KOPT-K1 (cell line): ENCODE data around the gene ADAMTS17.

Source experiments
- H3K27ac ChIP-seq: fragments of 200-600 bp; sonication (generic); 2 replicates; pipeline ENCODE4 v1.5.1; 2016; ENCODE audit warnings: antibody characterized with exemption, mild to moderate bottlenecking, low read depth, low read length; ENCODE audit not compliant: poor library complexity, severe bottlenecking
- H3K36me3 ChIP-seq: fragments of 200-600 bp; sonication (generic); 2 replicates; pipeline ENCODE4 v1.5.1; 2017; ENCODE audit warnings: antibody characterized with exemption, mild to moderate bottlenecking, low read length, moderate library complexity; ENCODE audit not compliant: insufficient read depth
- H3K9me3 ChIP-seq: fragments of 200-600 bp; sonication (generic); 2 replicates; pipeline ENCODE4 v1.5.1; 2017; ENCODE audit warnings: antibody characterized with exemption, low read length, mild to moderate bottlenecking; ENCODE audit not compliant: insufficient read depth, poor library complexity, severe bottlenecking

ADAMTS17 gene

DNA sequence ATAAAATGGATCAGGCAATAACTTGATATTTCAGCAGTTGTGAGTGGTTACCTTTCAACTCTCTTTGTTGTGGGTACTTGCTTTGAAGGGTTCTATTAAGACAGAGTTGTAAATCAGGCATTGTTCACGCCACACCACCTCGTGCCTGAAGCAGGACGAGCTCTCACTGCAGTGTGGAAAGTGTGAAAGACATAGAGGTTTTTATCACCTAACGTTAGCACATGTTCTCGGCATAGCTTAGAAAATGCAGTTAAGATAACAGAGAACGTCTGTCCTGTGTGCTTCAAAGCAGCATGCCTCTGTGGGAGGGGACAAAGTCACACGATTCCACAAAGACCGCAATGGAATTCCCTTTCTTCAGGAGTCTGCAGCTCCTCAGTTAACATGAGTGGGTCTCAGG lies 7.8 kb downstream of the ADAMTS17 start:
- H3K36me3 ChIP-seq: no peaks in the 10 kb centered on the region
- no peaks in the 10 kb centered on the region for H3K9me3 ChIP-seq
- no peak overlapping the region for H3K27ac ChIP-seq

DNA sequence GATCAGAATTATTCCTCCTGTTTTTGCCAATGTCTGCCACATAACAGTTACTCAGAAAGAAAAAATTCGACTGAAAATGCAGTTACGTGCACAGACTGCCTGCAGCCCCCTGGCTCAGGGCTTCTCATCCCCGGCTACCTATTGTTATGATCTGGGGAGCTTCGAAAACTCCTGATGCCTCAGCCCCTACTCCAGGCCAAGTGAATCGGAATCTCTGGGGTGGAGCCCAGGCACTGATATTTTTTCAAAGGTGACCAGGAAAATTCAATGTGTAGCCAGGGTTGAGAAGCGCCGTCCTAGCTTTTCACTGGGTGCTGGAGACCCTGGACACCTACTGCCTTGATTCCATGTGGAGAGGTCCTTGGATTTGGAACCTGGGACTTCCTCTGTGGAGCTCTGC lies 8.5 kb downstream of the ADAMTS17 start:
- H3K9me3 ChIP-seq: no peaks in the 10 kb centered on the region
- no peak overlapping the region for H3K27ac ChIP-seq
- H3K36me3 ChIP-seq: no peaks in the 10 kb centered on the region

DNA sequence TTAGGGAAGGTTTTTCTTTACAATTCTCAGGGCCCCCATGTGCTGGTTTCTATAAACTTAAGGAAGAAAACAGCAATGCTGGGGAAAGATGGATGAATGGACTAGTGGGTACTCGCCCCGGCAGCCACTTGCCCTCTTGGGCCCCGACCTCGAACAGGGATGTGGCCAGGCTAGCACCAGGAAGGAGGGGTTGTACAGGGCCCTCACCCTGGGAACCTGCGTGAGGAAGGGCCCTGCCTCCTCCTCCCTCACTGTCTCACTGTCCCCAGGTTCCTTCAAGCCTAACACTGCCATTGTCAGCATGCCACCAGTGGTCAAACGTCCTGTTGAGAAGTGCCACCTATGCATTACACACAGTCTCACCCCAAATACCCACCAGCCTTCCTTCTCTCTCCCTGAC lies 9.1 kb downstream of the ADAMTS17 start:
- no peaks in the 10 kb centered on the region for H3K36me3 ChIP-seq
- no peaks in the 10 kb centered on the region for H3K9me3 ChIP-seq
- no peak overlapping the region for H3K27ac ChIP-seq

DNA sequence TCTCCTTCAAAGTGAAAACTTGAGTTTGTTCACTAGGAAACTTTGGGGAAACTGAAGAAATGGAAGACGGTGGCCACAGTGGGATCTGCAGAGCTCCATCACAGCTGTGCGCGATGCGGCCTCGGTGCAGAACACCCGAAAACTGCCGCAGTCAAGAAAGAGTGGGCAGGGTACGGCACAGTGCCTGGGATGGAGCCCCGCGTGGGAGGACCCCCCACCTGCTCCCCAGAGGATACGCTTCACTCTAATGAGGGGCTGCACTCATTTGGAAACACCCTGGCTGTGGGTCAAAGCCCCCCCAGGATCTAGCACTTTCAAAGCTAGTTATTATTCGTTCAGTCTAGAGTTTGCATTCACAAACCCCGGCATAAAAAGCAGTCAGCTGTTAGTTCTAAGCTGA lies 9.5 kb downstream of the ADAMTS17 start:
- Histone ChIP-seq H3K36me3 (no peaks in the 10 kb centered on the region), H3K27ac (no peak overlapping the region), H3K9me3 (no peaks in the 10 kb centered on the region)

DNA sequence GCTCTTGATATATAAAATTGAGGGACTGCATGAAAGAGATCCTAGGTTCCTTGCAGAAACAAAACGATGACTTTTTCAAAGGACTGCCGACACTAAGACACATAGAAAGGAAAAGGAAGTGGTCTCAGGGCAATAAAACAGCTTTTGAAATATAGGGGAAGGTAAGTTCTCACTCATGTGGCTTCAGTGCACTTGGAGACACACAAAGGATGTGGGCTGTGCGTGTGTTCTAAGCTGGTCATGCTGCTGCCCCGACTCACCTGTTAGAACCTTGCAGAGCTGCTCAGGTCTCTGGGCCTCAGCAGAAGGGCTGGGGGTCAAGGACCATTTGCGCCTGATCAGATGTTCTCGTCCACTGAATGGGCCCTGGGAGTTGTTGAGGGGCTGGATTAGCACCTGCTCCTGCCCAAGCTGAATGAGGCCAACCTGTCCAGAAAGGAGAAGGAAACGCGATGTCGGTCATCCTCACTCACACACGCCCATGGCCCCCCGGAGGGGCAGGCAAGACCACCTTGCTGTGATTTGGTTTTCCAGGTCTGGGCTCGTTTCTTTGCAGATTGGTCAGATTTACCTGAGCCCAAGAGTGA lies 11.1 kb downstream of the ADAMTS17 start:
- Histone ChIP-seq H3K36me3 (no peaks in the 10 kb centered on the region), H3K9me3 (no peaks in the 10 kb centered on the region), H3K27ac (no peak overlapping the region)

DNA sequence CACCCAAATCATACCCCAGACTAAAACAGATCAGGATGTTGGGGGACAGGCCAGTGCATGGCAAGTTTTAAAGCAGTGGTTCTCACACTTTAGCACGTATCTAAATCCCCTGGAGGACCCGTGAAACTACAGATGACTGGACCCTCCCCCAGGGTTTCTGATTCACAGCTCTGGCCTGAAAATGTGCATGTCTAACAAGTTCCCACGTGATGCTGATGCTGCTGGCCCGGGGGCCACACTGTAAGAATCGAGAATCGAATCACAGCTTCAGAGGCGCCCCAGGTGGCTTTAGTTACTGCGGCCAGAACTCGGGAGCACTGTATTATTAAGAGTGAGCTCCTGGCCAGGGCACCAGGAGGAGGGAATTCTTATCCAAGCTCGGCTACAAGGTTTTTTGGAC lies 11.6 kb downstream of the ADAMTS17 start:
- Histone ChIP-seq H3K9me3 (no peaks in the 10 kb centered on the region), H3K36me3 (no peaks in the 10 kb centered on the region), H3K27ac (no peak overlapping the region)

DNA sequence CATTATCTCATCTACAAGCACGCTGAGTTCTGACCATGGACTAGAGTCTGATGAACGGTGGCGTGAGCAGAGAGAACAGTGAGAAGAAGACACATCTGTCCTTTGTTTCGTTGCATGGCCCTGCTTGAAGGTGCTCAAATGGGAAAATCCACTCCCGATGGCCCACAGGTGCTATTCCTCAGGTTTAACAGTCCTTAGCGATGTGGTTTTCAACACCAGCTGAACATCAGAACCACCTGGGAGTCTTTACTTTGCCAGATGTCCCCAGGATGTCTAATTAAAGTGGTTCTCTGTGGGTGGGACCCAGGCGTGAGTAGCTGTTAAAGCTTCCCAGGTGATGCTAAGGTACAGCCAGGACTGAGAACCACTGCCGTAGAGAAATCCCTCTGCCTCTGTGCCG lies 13.0 kb downstream of the ADAMTS17 start:
- H3K27ac ChIP-seq: no peak overlapping the region
- H3K9me3 ChIP-seq: no peaks in the 10 kb centered on the region
- no peaks in the 10 kb centered on the region for H3K36me3 ChIP-seq

DNA sequence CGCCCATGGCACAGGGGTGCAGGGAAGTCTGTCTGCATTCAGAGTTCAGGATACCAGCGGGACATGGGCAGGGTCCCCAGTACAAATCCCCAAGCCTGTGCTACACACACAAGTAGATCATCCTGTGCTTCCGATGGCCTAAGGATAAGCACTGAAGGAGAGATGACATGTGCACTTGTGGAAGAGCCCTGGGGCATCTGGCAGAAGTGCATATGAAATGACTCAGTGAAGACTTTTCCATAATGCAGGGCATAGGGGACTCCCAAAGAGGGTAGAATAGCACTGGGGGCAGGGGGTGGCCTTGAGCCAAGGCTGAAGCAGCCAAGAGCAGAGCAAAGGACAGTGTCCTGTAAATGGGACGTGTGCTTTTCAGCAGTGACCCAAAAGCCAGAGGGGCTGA lies 22.9 kb downstream of the ADAMTS17 start:
- Histone ChIP-seq H3K27ac (no peak overlapping the region), H3K9me3 (no peaks in the 10 kb centered on the region), H3K36me3 (no peaks in the 10 kb centered on the region)

DNA sequence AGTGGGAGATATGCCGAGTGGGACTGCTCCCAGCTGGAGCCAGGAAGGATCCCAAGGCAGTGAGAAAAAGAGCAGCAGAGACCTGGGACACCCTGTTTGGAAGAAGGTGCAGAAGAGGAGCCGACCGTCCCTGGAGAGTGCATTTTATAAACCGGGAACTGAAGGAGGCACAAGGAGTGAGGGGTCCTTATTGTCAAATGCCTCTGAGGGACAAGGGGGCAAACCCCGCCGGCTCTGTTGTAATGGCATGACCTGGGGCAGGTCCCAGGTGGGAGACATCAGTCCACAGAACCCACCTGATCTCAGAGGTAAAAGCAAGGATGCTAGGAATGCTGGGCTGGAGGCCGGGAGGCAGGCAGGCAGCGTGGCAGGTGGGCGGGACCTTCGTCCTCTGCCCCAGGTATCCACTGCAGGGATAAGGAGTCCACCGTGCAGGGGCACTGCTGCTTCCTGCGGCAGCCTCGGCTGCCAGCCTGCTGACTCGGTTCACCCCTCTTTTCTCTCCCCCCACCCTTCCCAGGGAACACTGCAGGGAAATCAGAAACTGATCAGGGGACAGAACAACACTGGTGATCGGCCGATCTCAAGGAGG lies 26.9 kb downstream of the ADAMTS17 start:
- Histone ChIP-seq H3K9me3 (no peaks in the 10 kb centered on the region), H3K27ac (no peak overlapping the region), H3K36me3 (no peaks in the 10 kb centered on the region)

DNA sequence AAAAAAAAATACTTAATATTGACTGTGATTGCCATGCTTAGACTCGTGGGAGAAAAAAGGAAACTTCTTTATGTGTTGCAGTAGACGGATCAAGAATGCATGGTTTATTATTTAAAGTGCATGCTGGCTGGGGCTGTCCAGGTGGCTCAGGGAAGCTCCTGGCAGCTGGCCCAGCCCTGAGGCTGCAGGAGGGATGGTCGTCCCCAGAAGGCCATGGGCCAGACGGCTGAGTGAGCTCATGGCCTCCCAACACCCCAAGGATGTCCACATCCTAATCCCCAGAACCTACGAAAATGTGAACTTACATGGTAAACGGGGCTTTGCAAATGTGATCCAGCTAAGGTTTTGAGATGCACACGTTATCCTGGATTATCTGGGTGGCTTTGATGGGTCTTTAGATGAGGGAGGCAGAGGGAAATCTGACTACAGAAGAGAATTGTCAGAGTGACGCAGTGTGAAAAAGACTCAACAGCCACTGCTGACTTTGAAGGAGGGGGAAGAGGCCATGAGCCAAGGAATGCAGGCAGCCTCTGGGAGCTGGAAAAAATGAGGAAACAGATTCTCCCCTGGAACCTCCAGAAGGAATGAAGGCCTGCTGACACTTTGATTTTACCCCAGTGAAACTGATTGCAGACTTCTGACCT lies 29.8 kb downstream of the ADAMTS17 start:
- Histone ChIP-seq H3K27ac (no peak overlapping the region), H3K9me3 (no peaks in the 10 kb centered on the region), H3K36me3 (no peaks in the 10 kb centered on the region)

DNA sequence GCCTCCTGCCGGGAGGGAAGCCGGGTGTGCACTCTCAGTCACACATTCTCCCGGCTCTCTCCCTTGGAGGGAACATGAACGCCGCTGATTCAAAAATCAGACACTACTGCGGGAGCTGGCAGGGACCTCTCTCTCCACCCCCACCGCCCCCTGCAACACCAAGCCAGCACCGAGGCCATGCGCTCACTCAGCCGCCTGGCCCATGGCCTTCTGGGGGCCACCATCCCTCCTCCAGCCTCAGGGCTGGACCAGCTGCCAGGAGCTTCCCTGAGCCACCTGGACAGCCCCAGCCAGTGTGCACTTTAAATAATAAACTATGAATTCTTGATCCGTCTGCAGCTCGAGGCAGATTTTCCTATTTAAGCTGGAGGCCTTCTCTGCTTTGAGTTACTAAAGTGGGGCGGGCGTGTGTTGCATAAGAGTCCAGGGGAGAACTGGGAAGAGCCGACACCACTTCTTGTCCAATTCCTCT lies 30.6 kb downstream of the ADAMTS17 start:
- Histone ChIP-seq H3K36me3 (no peaks in the 10 kb centered on the region), H3K27ac (no peak overlapping the region), H3K9me3 (no peaks in the 10 kb centered on the region)

DNA sequence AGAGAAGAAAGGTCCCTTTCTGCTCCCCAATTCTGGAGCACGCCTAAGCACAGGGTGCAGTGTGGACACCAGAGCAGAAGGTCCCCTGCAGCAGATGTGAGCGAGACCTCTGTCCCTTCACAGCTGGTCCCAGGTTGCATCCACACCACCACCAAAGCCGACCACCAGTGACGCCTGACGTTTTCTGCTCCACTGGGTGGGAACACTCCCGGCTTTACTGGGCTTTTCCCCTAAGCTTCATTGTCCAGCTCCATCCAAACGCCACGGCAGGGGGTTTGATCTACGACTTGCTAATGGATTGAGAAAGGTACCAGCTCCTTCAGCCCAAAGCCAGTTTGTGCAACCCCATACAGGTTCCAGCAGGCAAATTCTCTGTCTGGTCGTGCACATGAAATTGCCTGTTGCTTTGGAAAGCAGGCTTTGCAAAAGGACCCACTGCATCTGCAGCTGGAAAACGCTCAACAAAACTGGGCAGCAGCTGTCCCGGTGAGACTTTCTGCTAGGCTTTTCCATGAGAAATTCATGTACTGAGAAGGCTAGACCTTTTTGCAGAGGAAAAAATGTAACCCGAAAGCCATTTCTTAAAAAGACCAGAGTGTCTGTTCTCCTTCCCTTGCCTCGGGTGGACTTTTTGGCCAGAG lies 31.1 kb downstream of the ADAMTS17 start:
- no peak overlapping the region for H3K27ac ChIP-seq
- H3K9me3 ChIP-seq: no peaks in the 10 kb centered on the region
- H3K36me3 ChIP-seq: no peaks in the 10 kb centered on the region

DNA sequence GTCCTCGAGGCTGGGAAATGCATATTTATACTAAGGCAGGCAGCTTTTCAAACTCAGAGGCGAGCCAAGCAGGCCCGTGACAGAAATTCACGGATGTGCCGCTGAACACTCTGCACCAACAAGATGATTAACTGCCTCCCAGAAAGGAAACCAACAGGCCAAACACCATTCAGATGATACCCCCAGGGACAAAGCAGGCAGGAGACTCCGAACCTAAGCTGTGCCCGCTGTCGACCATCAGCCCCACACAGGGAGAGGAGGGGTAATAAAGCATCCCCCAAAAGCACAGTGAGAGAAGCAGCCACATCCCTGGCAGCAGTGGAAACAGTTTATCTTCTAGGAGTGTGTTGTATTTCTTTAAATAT lies 31.8 kb downstream of the ADAMTS17 start:
- Histone ChIP-seq H3K36me3 (no peaks in the 10 kb centered on the region), H3K27ac (no peak overlapping the region)

DNA sequence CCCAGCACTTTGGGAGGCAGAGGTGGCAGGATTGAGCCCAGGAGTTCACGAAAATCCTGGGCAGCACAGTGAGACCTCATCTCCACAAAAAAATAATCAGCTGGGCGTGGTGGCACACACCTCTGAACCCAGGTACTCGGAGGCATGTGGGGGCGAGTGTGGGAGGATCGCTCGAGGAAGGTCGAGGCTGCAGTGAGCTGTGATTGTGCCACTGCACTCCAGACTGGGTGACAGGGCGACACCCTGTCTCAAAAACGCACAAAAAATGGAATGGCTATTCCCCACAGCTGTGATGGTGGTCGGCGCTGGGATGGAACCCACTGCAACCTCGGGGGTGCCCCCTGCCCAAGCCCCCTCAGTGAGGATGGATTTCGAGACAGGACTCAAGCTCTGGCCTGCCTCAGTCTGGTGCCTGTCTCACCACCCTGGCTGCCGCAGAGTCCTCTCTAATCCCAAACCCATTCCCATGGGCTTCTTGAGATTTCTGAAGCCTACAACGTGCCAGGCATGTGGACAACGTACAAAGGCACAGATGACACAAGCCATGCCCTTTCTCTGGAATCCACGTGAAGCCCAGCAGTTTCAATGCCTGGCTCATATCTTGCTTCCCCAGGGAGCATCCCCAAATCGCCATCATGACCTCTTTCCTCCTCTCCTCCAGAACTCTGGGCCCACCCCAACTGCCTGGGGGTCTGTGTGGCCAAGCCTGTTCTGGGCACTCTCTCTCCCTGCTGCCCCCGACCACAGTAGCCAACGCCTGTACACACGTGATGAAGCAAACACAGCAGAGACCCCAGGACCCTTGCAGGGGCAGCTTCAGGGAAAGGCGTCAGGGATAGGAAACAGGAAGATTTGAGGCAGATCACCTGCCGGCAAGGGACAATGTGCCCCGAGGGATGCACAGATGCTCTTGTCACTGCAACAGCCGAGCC lies 32.4 kb downstream of the ADAMTS17 start:
- H3K27ac ChIP-seq: no peak overlapping the region
- no peaks in the 10 kb centered on the region for H3K9me3 ChIP-seq
- H3K36me3 ChIP-seq: no peaks in the 10 kb centered on the region

More for the DNA sequence above, 31.8 kb downstream of the ADAMTS17 start:
- no peaks in the 10 kb centered on the region for H3K9me3 ChIP-seq

DNA sequence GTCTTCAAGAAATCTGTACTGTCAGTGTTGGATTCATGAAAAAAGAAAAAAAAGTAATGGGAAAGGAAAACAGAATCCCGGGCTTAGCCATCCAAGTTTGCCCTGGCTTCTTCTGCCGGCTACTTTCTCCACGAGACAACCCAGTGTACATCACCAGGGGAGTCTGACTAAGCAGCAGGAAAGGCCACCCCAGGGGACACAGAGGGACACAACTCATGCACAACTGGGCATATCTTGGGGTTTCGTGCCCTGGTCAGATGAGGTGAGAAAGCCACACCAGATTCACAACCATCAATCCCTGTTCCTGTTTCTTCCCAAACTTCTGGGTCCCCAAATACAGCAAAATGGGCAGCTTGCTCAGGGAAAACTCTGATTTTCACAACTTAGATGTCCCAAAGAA lies 33.2 kb downstream of the ADAMTS17 start:
- Histone ChIP-seq H3K36me3 (no peaks in the 10 kb centered on the region), H3K9me3 (no peaks in the 10 kb centered on the region), H3K27ac (no peak overlapping the region)
